DMS 273 (cell line): ENCODE measurements around the gene PEX11B.
A peak's percentile ranks its signal among the peaks of the same experiment; 100 is the strongest.
"Not testable (repeated sequence)": the region's sequence is repeated elsewhere in the genome, so short reads cannot be mapped to it uniquely, and the experiment has no call there.

Source experiments
- DNase-seq: peaks from one replicate; lab custom pipeline; 2025; ENCODE audit not compliant: unreplicated experiment; lab: John Stamatoyannopoulos, UW

Gene PEX11B

DNA sequence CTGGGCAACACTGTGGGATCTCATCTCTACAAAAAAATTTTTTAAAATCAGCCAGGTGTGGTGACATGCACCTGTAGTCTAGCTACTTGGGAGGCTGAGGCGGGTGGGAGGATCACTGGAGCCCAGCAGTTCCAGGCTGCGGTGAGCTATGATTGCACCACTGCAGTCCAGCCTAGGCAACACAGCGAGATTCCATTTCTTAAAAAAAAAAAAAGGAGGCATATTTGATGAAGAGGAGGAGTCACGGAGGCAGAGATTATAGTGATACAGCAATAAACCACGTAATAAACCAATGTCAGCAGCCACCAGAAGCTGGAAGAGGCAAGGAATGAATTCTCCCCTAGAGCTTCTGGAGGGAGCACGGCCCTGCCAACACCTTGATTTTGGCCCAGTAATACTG, 35.3 kb upstream of the PEX11B start:
- no peak for DNase-seq

DNA sequence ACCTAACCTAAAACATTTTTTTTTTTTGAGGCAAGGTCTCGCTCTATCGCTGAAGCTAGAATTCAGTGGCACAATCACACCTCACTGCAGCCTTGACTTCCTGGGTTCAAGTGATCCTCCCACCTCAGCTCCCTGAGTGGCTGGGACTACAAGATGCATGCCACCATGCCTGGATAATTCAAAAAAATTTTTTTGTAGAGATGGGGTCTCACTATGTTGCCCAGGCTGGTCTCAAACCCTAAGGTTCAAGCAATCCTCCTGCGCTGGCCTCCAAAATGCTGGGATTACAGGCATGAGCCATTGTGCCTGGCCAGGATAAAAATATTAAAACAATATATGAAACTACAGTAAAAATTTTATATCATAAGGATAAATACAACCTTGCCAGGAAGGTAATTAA, 34.4 kb upstream of the PEX11B start:
- no peak for DNase-seq

GRCh38 chr1:145951526-145951925, 33.0 kb upstream of the PEX11B start:
- no peak for DNase-seq

- peak; percentile 55 for DNase-seq
Observed at GRCh38 chr1:145949219-145949618, 30.7 kb upstream of the PEX11B start.

DNA sequence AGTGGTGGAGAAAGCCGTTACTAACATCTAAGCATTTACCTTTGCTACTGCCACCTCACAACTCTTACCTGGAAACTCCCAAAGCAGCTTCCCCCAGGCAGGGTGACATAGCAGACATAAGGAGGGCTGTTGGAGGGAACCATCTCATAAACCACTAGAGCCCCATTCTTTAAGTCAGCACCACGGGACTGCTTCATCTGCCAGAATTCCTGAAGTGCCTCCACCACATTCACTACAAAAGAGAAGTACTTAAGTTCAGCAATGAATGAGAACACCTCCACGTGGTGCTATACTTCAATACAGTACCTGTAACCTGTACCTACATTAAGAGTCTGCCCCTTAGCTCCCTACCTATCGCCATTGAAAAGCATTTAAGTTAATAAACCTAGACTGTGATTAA, 29.0 kb upstream of the PEX11B start:
- no peak for DNase-seq

GRCh38 chr1:145946477-145946986, 28.0 kb upstream of the PEX11B start:
- no peak for DNase-seq

- no peak for DNase-seq
Observed at GRCh38 chr1:145944532-145944931, 26.0 kb upstream of the PEX11B start.

DNA sequence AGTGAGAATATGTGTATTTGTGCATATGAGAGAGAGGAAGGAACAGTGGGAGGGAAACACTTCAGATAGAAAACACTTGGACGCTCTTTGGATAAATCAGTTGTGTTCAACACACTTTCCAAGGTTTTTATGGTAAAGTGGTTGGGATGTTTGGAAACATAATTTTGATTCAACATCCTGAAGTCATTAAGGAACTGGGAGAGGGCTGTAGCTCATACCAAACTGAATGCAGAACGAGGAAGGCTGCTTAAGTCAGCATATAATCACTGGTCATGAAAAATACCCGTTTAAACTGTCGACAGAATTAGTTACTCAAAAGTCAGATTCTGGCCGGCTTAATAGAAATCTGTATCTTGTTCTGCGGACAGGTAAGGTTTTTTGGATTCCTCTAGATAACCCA, 24.4 kb upstream of the PEX11B start:
- no peak for DNase-seq

GRCh38 chr1:145942405-145942804, 23.9 kb upstream of the PEX11B start:
- DNase-seq, result no peak

DNA sequence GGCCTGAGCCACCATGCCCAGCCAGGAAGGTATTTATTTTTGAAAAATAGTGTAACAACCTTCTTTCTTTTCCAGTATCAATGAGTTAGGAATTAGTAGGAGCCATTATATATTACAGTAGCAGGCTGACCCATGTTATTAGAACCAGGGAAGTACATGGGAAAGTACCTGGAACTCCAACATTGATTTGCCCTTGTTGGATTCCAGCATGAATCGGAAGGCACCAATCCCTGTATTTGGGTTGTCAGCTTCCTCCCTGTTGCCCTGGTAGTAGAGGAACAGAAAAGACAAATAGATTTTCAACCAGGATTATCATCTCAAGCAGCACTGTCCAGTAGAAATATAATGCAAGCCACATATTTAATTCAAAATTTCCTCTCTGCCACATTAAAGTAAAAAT, 18.9 kb upstream of the PEX11B start:
- DNase-seq, result no peak

- DNase-seq, result no peak
Observed at GRCh38 chr1:145936247-145936646, 17.7 kb upstream of the PEX11B start.

- no peak for DNase-seq
Observed at GRCh38 chr1:145935708-145936107, 17.2 kb upstream of the PEX11B start.

DNA sequence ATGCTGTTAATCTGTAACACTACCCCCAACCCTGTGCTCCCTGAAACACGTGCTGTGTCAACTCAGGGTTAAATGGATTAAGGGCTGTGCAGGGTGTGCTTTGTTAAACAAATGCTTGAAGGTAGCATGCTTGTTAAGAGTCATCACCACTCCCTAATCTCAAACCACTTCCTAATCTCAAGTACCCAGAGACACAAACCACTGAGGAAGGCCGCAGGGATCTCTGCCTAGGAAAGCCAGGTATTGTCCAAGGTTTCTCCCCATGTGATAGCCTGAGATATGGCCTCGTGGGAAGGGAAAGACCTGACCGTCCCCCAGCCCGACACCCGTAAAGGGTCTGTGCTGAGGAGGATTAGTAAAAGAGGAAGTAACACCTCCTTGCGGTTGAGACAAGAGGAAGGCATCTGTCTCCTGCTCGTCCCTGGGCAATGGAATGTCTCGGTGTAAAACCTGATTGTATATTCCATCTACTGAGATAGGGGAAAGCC, 14.0 kb upstream of the PEX11B start:
- DNase-seq, result not testable (repeated sequence)

DNA sequence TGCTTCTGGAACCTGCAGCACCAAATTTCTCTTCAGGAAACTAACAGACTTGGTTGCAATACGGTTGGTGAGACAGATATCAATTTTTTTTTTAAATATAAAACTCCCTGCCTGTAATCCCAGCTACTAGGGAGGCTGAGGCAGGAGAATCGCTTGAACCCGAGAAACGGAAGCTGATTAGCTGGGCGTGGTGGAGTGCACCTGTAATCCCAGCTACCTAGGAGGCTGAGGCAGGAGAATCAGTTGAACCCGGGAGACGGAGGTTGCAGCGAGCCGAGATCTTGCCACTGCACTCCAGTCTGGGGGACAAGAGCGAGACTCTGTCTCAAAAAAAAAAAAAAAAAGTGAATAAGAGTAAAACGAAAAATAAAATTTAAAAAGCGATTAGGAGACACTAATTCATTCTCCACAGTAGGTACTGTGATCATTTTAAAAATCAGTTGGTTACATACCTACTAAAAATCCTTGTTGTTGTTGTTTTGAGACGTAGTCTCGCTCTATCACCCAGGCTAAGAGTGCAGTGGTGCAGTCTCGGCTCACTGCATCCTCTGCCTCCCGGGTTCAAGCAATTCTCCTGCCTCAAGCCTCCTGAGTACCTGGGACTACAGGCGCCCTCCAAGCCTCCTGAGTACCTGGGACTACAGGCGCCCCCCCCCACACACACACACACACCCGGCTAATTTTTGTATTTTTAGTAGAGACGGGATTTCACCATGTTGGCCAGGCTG, 9.6 kb upstream of the PEX11B start:
- DNase-seq, result no peak

DNA sequence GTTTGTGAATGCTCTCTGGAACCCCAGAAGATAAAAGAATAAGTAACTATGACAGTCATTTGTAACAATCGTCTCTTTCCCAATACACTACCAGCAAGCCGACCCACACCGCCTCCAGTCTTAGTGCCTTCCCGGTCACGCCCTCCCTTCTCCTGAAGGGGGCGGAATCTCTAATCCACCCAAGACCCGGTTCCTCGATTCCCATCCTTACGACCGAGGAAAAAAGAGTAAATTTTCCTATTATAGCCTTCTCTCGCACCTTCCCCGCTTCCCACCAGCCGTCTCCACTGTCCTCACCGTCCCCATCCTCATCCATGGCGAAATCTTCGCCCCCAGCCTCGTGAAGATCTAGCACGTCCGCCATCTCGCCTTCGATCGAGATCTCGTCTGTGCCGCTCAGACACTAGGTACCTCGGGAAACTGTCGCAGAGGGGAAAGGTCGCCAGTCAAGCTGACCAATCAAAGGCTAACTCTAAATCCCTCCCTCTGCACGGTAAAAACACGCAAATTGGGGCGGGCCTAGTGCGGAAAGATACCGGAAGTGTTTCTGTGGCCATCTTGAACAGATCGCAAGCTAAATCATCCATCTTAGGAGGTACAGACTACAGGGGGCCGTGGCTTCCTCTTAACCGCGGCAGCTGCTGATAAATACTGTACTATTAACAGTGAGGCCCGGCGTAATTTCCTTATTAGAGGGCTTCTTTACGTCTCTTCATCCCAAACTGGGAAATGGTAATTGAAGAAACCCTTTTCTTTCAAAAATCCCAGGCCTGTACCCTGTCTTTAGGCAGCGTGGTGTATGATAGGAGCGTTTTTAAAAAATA, 8.8 kb upstream of the PEX11B start, which contains the start of gene RBM8A:
RBM8A (minus strand) TSS at position 422 of the 824 bp plus-strand sequence; CDS start at position 364, 58 bp downstream.
- DNase-seq, result peak; percentile 99

- peak; percentile 47 for DNase-seq
Observed at GRCh38 chr1:145926686-145927062, 8.2 kb upstream of the PEX11B start.

DNA sequence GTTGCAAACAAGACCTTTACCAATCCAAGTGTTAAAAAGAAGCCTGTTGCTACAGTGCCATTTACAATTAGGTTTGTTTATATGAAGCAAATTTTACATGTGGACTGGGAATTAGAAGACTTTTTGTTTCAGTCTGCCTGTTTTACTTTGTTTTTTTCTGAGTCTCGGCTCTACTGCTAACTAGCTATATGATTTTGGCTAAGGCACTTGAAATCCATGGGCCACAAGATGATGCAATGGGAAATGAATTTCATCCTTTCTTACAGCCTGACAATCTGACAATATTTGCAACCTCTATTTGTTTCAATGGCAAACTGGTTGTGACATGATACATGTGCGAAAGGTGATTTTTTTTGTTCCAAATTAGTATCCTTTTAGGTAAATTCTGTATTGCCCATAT, 3.7 kb upstream of the PEX11B start:
- DNase-seq, result no peak

DNA sequence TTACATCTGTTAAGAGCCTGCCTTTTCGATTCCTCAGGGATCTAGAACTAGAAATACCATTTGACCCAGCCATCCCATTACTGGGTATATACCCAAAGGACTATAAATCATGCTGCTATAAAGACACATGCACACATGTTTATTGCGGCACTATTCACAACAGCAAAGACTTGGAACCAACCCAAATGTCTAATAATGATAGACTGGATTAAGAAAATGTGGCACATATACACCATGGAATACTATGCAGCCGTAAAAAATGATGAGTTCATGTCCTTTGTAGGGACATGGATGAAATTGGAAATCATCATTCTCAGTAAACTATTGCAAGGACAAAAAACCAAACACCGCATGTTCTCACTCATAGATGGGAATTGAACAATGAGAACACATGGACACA, 1.8 kb upstream of the PEX11B start:
- not testable (repeated sequence) for DNase-seq

GRCh38 chr1:145918992-145919939, 749 bp upstream of the PEX11B start:
- peak; percentile 32 for DNase-seq

GRCh38 chr1:145917595-145917994, 922 bp downstream of the PEX11B start:
- DNase-seq, result no peak

DNA sequence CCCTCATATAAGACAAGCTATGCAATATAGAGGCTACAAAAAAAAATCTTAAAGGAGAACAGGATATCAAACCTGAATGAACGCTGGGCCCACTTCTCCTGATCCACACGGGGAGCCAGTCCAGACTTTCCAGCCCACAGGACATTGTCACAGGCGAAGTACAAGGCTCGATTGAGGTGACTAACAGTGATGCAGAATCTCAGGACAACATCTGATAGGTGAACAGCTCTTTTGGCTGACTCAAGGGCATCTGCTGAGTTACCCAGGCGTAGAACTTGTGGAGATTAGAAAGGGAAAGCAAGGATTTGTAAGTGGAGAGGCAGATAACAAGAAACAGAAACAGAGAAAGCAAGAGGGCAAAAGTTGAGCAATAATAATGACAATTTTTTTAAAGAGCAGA, 1.8 kb downstream of the PEX11B start:
- DNase-seq, result no peak
